ENCODE measurements around the gene BMERB1.
"Not testable (repeated sequence)": the region's sequence is repeated elsewhere in the genome, so short reads cannot be mapped to it uniquely, and the experiment has no call there.

Gene BMERB1

GRCh38 chr16:15425861-15426260 is 8.5 kb upstream of the BMERB1 start:
- no peak for DNase-seq (ENCODE audit: low read depth)

GRCh38 chr16:15426796-15427195 is 7.6 kb upstream of the BMERB1 start:
- DNase-seq (ENCODE audit: low read depth), result no peak

DNA sequence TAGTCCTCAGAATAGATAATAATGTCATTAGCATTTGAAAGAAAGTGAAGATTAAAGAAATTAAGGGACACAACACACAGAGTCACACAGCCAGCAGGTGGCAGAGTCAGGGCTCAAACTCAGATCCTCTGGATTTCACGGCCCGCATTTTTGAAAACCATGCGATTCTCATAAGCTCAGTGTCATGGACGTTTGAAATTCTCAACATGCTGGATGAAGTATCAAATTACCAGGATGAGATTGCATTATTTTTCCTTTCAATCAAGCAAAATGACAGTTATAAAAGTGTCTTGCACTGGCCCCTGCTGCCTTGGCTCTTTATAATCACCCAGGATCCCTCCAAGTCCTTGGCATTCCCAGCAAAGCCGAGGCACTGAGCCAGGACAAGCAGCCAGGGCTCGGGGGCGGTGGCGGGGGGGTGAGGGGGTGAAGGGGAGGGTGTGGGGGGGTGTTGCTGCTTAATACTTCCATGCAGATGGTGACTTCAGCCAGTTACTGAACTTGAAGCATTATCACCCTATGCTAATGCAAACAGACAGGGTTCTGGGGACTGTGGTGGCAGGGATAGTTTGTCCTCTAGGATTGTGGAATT is 6.6 kb upstream of the BMERB1 start:
- DNase-seq (ENCODE audit: low read depth), result peak; percentile 87

DNA sequence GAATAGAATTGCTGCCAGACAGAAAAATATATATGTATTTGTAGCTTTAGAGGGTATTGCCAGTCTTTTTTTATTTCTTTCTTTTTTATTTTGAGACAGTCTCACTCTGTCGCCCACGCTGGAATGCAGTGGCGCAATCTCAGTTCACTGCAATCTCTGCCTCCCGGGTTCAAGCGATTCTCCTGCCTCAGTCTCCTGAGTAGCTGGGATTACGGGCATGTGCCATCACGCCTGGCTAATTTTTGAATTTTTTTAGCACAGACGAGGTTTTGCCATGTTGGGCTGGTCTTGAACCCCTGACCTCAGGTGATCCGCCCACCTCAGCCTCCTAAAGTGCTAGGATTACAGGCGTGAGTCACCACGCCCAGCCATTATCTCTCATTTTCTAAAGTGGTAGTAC is 3.5 kb upstream of the BMERB1 start:
- not testable (repeated sequence) for DNase-seq (ENCODE audit: low read depth)

GRCh38 chr16:15434079-15434424 is 336 bp upstream of the BMERB1 start:
- DNase-seq (ENCODE audit: low read depth), result no peak

GRCh38 chr16:15435216-15435864 is 952 bp downstream of the BMERB1 start:
- DNase-seq (ENCODE audit: low read depth), result peak; percentile 18

- DNase-seq (ENCODE audit: low read depth), result no peak
Observed at GRCh38 chr16:15439102-15439501, 4.7 kb downstream of the BMERB1 start.

DNA sequence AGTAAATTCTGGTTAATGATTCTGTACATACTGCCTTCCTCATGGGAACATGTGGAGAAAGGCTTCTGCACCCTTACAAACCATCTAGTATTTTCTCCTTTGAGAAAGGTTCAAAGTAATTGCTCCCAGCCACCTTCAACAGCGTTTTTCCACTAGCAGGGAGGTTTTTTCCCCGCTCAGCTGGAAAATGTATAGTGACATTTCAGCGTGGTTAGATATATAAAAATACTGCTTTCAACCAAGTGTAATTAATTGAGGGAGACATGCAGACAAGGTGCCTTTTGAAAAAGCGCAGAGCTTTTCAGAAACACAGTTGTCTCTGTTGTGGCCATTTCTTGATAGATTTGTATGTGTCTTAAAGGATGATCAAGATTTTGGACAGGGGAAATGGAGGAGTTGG is 5.1 kb downstream of the BMERB1 start:
- DNase-seq (ENCODE audit: low read depth), result no peak

DNA sequence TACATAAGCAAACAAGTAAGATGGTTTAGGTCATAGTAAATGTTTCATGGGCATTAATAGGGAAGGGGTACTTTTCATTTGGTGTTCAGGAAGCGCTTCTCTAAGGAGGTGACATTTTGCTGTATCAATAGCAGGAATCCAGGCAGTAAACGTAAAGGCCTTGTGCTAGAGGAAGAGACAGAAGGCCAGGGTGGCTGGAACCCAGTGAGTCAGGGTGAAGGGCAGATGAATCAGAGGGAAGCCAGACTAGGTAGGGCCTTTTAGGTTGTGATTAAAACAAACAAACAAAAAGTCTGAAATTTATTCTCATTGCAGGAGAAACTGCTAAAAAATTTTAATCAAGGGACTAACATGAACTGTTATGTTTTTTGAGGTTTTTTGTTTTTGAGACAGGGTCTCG is 6.5 kb downstream of the BMERB1 start:
- DNase-seq (ENCODE audit: low read depth), result peak; percentile 79

DNA sequence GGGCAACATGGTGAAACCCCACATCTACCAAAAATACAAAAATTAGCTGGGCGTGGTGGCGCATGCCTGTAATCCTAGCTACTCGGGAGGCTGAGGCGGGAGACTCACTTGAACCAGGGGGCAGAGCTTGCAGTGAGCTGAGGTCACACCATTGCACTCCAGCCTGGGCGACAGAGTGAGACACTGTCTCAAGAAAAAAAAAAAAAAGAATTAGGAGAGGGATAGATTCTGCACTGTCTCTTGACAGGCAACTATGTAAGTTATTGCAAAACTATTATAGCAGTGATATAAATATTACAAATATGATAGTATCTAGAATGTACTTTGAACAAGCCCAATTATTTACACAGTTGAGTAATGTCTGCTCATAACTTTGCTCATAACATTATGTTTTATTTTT is 7.8 kb downstream of the BMERB1 start:
- DNase-seq (ENCODE audit: low read depth), result not testable (repeated sequence)

- DNase-seq (ENCODE audit: low read depth), result no peak
Observed at GRCh38 chr16:15443753-15444152, 9.4 kb downstream of the BMERB1 start.

DNA sequence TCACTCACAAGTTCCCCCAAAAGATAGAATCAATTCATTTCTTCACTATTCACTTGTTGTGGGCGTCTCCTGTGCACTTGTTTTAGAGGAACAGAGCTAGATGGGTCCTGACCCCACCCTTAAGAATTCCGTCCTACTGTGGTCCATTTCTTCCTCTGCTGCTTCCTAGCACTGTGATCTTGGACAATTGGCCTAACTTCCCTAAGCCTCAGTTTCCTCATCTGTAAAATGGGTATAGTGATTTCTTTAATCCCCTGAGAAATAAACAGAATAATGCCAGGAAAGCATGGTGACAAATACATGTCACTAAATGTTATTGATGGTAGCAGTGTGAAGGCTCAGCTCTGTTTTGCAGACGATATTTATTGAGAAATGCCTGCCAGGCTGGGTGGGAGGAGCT is 9.9 kb downstream of the BMERB1 start:
- DNase-seq (ENCODE audit: low read depth), result no peak

GRCh38 chr16:15445450-15445849 is 11.1 kb downstream of the BMERB1 start:
- no peak for DNase-seq (ENCODE audit: low read depth)

- no peak for DNase-seq (ENCODE audit: low read depth)
Observed at GRCh38 chr16:15446901-15447300, 12.5 kb downstream of the BMERB1 start.

DNA sequence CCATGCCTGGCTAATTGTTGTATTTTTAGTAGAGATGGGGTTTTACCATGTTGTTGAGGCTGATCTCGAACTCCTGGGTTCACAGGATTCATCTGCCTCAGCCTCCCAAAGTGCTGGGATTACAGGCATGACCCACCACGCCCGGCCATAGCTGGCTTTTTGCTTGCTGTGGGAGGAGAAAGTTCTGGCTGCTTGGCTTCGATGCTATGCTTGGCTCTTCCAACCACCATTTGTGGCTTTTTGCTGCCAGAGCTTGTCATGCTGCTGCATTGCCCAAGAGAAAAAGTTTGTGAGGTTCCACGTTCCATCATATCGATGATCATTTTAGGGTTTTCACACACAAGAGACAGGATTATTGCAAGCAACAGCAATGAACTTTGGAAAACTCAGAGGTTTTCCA is 16.2 kb downstream of the BMERB1 start:
- DNase-seq (ENCODE audit: low read depth), result no peak

DNA sequence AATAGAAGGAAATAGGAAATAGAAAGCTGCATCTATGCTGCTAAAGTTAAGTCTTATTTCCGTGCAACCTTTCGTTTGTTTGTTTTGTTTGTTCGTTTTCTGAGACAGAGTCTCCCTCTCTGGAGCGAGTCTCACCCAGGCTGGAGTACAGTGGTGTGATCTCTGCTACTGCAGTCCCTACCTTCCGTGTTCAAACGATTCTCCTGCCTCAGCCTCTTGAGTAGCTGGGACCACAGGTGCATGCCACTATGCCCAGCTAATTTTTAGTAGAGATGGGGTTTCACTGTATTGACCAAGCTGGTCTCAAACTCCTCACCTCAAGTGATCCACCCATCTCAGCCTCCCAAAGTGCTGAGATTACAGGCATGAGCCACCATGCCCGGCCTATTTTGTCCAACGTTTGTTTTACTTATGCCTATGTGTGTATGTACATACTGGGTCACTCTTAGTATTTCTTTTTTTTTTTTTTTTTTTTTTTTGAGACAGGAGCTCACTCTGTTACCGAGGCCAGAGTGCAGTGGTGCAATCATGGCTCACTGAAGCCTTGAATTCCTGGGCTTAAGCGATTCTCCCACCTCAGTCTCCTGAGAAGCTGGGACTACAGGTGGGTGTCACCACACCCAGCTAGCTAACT is 16.8 kb downstream of the BMERB1 start:
- DNase-seq (ENCODE audit: low read depth), result no peak

DNA sequence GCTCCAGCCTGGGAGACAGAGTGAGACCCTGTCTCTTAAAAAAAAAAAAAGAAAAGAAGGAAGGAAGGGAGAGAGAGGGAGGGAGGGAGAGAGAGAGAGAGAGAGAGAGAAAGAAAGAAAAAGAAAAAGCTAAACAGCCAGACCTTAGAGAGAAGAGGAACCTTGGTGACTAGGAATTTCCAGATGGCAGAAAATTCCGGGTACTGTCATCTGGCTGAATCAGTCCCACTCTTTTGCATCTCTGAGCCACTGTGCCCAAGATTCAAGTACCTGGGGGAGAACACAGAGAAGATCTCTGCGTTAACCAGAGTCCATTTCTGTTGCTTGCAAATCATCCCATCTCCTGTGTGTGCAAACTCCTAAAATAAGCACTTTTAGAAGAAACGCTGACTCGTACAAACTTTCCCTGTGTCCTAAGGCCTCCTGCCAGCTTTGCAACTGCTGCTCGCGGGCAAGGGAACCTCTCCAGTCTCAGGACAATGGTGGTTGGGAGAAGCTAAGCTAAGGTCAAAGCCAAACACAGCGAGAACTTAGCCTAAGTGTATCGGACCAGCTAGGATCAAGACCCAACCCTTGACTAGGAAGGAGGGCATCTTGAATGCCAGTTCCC is 18.0 kb downstream of the BMERB1 start:
- DNase-seq (ENCODE audit: low read depth), result no peak

DNA sequence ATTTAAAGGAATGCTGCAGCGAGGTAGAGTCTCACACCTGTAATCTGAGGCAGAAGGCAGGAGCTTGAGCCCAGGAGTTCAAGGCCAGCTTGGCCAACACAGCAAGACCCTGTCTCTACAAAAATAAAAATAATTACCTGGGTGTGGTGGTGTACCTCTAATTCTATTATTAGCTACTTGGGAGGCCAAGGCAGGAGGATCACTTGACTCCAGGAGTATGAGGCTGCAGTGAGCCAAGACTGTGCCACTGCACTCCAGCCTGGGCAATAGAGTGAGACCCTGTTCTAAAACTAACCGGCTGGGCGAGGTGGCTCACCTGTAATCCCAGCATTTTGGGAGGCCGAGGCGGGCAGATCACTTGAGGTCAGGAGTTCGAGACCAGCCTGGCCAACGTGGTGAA is 18.9 kb downstream of the BMERB1 start:
- not testable (repeated sequence) for DNase-seq (ENCODE audit: low read depth)

DNA sequence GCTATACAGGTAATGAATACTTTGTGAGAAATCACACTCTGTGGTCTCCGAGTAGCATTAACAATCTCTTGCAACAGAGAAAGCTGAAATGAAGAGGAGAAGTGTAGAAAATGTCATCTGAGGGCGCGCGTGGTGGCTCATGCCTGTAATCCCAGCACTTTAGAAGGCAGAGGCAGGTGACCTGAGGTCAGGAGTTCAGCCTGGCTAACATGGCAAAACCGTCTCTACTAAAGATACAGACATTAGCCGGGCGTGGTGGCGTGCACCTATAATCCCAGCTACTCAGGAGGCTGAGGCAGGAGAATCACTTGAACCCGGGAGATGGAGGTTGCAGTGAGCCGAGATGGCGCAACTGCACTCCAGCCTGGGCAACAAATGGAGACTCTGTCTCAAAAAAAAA is 20.5 kb downstream of the BMERB1 start:
- DNase-seq (ENCODE audit: low read depth), result not testable (repeated sequence)

GRCh38 chr16:15457400-15457799 is 23.0 kb downstream of the BMERB1 start:
- no peak for DNase-seq (ENCODE audit: low read depth)

DNA sequence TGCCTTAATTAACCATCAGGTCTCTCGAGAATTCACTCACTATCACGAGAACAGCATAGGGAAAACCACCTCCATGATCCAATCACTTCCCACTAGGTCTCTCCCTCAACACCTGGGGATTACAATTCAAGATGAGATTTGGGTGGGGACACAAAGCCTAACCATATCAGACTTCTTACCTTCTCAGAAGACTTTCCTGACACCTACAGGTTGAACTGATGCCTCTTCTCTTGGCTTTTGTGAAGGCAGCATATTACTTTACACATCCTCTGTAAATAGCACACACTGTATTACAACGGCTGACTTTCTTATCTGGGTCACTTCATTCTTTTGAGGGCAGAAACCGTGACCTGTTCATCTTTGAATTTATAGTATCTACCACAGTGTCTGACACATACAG is 23.6 kb downstream of the BMERB1 start:
- DNase-seq (ENCODE audit: low read depth), result no peak

- peak; percentile 62 for DNase-seq (ENCODE audit: low read depth)
Observed at GRCh38 chr16:15459791-15460190, 25.4 kb downstream of the BMERB1 start.

DNA sequence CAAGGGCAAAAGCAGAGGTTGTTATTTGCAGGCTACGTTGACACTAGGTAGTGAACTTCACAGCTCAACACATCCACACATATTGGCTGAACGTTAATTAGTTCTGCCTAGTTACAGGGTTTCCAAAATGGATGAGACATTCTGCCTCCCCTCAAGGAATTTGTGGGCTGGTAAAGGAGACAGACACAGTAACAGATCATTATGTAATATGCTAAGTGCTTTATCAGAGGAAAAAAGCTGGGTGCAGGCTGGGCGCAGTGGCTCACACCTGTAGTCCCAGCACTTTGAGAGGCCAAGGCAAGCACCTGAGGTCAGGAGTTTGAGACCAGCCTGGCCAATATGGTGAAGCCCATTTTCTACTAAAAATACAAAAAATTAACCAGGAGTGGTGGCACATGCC is 26.2 kb downstream of the BMERB1 start:
- DNase-seq (ENCODE audit: low read depth), result no peak
